Measurements from ENCODE around the gene PLCG2. TPM values are rescaled to one million over a fixed set of nuclear protein-coding genes. Genes with fewer than 3 reads are reported as not detected.

PLCG2 gene
- total RNA-seq, 2 experiments from 2014 or later = 62.5 to 80.2 TPM

- ATAC-seq = no peak
- no peak overlapping the region for H3K27ac Mint-ChIP-seq
- no peaks in the 10 kb centered on the region for H3K9me3 Mint-ChIP-seq (ENCODE audit: low read depth)
- H3K4me3 Mint-ChIP-seq = no peak overlapping the region
- CTCF ChIA-PET = interaction anchor here (0.9 to 2.1 kb wide), 2 partner anchors 18 to 26 kb away, joined by 3 to 4 read pairs; no protein-coding TSS in a partner anchor
- DNase-seq = no peak
- peaks cover 23% of the 10 kb centered on the region for H3K36me3 Mint-ChIP-seq
- H3K27me3 Mint-ChIP-seq = no peaks in the 10 kb centered on the region
- peaks cover 61% of the 10 kb centered on the region for H3K4me1 Mint-ChIP-seq
These were observed 37.3 kb downstream of the PLCG2 start for GRCh38 chr16:81816351-81816750.

GRCh38 chr16:81816793-81817210 is 37.7 kb downstream of the PLCG2 start:
- peak overlapping the region; percentile 35 for H3K4me3 Mint-ChIP-seq
- H3K9me3 Mint-ChIP-seq (ENCODE audit: low read depth) = no peaks in the 10 kb centered on the region
- peaks cover 19% of the 10 kb centered on the region for H3K36me3 Mint-ChIP-seq
- H3K4me1 Mint-ChIP-seq = peaks cover 61% of the 10 kb centered on the region
- H3K27ac Mint-ChIP-seq = peak overlapping the region; percentile 72
- ATAC-seq (peak; percentile 25), DNase-seq (no peak)
- CTCF ChIA-PET = interaction anchor here (0.9 to 2.1 kb wide), 3 partner anchors 18 to 56 kb away, joined by 3 to 8 read pairs (median 4); no protein-coding TSS in a partner anchor
- no peaks in the 10 kb centered on the region for H3K27me3 Mint-ChIP-seq

GRCh38 chr16:81817296-81817695 is 38.2 kb downstream of the PLCG2 start:
- H3K9me3 Mint-ChIP-seq (ENCODE audit: low read depth) = no peaks in the 10 kb centered on the region
- H3K27ac Mint-ChIP-seq = peak overlapping the region; percentile 91
- H3K27me3 Mint-ChIP-seq = no peaks in the 10 kb centered on the region
- peaks cover 63% of the 10 kb centered on the region for H3K4me1 Mint-ChIP-seq
- ATAC-seq (peak; percentile 34), DNase-seq (no peak)
- peaks cover 17% of the 10 kb centered on the region for H3K36me3 Mint-ChIP-seq
- H3K4me3 Mint-ChIP-seq = peak overlapping the region; percentile 35
- CTCF ChIA-PET = interaction anchor here (0.5 to 2.1 kb wide), 5 partner anchors 14 to 57 kb away, joined by 3 to 9 read pairs (median 4); no protein-coding TSS in a partner anchor

GRCh38 chr16:81817789-81818567 is 38.9 kb downstream of the PLCG2 start:
- DNase-seq = peak; percentile 66
- Mint-ChIP-seq H3K27ac (peak overlapping the region; percentile 91), H3K27me3 (no peaks in the 10 kb centered on the region), H3K4me3 (peak overlapping the region; percentile 4), H3K36me3 (peaks cover 10% of the 10 kb centered on the region), H3K4me1 (peaks cover 60% of the 10 kb centered on the region), H3K9me3 (ENCODE audit: low read depth) (no peaks in the 10 kb centered on the region)
- ATAC-seq = peak; percentile 71
- CTCF ChIA-PET = interaction anchor here (0.5 to 2.1 kb wide), 9 partner anchors 9 to 56 kb away, joined by 3 to 9 read pairs (median 5); no protein-coding TSS in a partner anchor

GRCh38 chr16:81818568-81818896 is 39.4 kb downstream of the PLCG2 start:
- Mint-ChIP-seq H3K4me1 (peaks cover 60% of the 10 kb centered on the region), H3K27ac (no peak overlapping the region), H3K36me3 (peaks cover 4% of the 10 kb centered on the region), H3K27me3 (no peaks in the 10 kb centered on the region), H3K9me3 (ENCODE audit: low read depth) (no peaks in the 10 kb centered on the region), H3K4me3 (no peak overlapping the region)
- CTCF ChIA-PET = interaction anchor here (0.8 to 2.1 kb wide), 9 partner anchors 10 to 56 kb away, joined by 3 to 9 read pairs (median 5); no protein-coding TSS in a partner anchor
- DNase-seq (no peak), ATAC-seq (no peak)

GRCh38 chr16:81818905-81819304 is 39.8 kb downstream of the PLCG2 start:
- peaks cover 60% of the 10 kb centered on the region for H3K4me1 Mint-ChIP-seq
- H3K27ac Mint-ChIP-seq = no peak overlapping the region
- DNase-seq = no peak
- no peak for ATAC-seq
- CTCF ChIA-PET = interaction anchor here (0.8 to 2.1 kb wide), 8 partner anchors 10 to 55 kb away, joined by 3 to 9 read pairs (median 5); no protein-coding TSS in a partner anchor
- peaks cover 3% of the 10 kb centered on the region for H3K36me3 Mint-ChIP-seq
- H3K4me3 Mint-ChIP-seq = no peak overlapping the region
- H3K9me3 Mint-ChIP-seq (ENCODE audit: low read depth) = no peaks in the 10 kb centered on the region
- no peaks in the 10 kb centered on the region for H3K27me3 Mint-ChIP-seq

GRCh38 chr16:81821436-81822128 is 42.5 kb downstream of the PLCG2 start:
- Mint-ChIP-seq H3K36me3 (peaks cover 12% of the 10 kb centered on the region), H3K27ac (peak overlapping the region; percentile 93), H3K4me3 (no peak overlapping the region), H3K9me3 (ENCODE audit: low read depth) (no peaks in the 10 kb centered on the region), H3K27me3 (no peaks in the 10 kb centered on the region), H3K4me1 (peaks cover 72% of the 10 kb centered on the region)
- no peak for ATAC-seq
- no peak for DNase-seq
- CTCF ChIA-PET = no interaction called here

GRCh38 chr16:81823111-81823510 is 44.0 kb downstream of the PLCG2 start:
- peak; percentile 82 for ATAC-seq
- H3K4me1 Mint-ChIP-seq = peaks cover 62% of the 10 kb centered on the region
- CTCF ChIA-PET = interaction anchor here (1.0 to 1.5 kb wide), 4 partner anchors 8 to 50 kb away, joined by 3 to 9 read pairs (median 4); no protein-coding TSS in a partner anchor

GRCh38 chr16:81823734-81824133 is 44.6 kb downstream of the PLCG2 start:
- H3K4me3 Mint-ChIP-seq = no peak overlapping the region
- no peak for DNase-seq
- H3K4me1 Mint-ChIP-seq = peaks cover 61% of the 10 kb centered on the region
- CTCF ChIA-PET = interaction anchor here (1.1 to 1.5 kb wide), 3 partner anchors 8 to 50 kb away, joined by 3 to 9 read pairs (median 5); no protein-coding TSS in a partner anchor
- no peak for ATAC-seq
- peak overlapping the region; percentile 93 for H3K27ac Mint-ChIP-seq
- H3K9me3 Mint-ChIP-seq (ENCODE audit: low read depth) = no peaks in the 10 kb centered on the region
- H3K27me3 Mint-ChIP-seq = no peaks in the 10 kb centered on the region
- peaks cover 17% of the 10 kb centered on the region for H3K36me3 Mint-ChIP-seq

More at GRCh38 chr16:81823111-81823510, 44.0 kb downstream of the PLCG2 start:
- Mint-ChIP-seq H3K4me3 (peak overlapping the region; percentile 49), H3K36me3 (peaks cover 14% of the 10 kb centered on the region), H3K27me3 (no peaks in the 10 kb centered on the region), H3K9me3 (ENCODE audit: low read depth) (no peaks in the 10 kb centered on the region), H3K27ac (peak overlapping the region; percentile 93)
- peak; percentile 60 for DNase-seq

GRCh38 chr16:81826523-81826922 is 47.4 kb downstream of the PLCG2 start:
- Mint-ChIP-seq H3K4me3 (no peak overlapping the region), H3K27me3 (no peaks in the 10 kb centered on the region), H3K36me3 (peaks cover 19% of the 10 kb centered on the region), H3K9me3 (ENCODE audit: low read depth) (no peaks in the 10 kb centered on the region), H3K27ac (no peak overlapping the region), H3K4me1 (peaks cover 71% of the 10 kb centered on the region)
- DNase-seq = no peak
- no peak for ATAC-seq
- CTCF ChIA-PET = interaction anchor here (1.0 to 1.2 kb wide), 2 partner anchors 28 to 46 kb away, joined by 3 read pairs; no protein-coding TSS in a partner anchor

GRCh38 chr16:81830845-81831540 is 51.9 kb downstream of the PLCG2 start:
- CTCF ChIA-PET = interaction anchor here (0.8 to 2.4 kb wide), 8 partner anchors 8 to 362 kb away, joined by 3 to 12 read pairs (median 3); no protein-coding TSS in a partner anchor
- H3K27ac Mint-ChIP-seq = peak overlapping the region; percentile 90
- no peak for ATAC-seq
- no peak for DNase-seq
- peak overlapping the region; percentile 54 for H3K4me3 Mint-ChIP-seq
- H3K4me1 Mint-ChIP-seq = peaks cover 71% of the 10 kb centered on the region
- peaks cover 16% of the 10 kb centered on the region for H3K36me3 Mint-ChIP-seq
- no peaks in the 10 kb centered on the region for H3K9me3 Mint-ChIP-seq (ENCODE audit: low read depth)
- no peaks in the 10 kb centered on the region for H3K27me3 Mint-ChIP-seq

GRCh38 chr16:81831722-81832126 is 52.6 kb downstream of the PLCG2 start:
- H3K27ac Mint-ChIP-seq = peak overlapping the region; percentile 90
- H3K9me3 Mint-ChIP-seq (ENCODE audit: low read depth) = no peaks in the 10 kb centered on the region
- DNase-seq = peak; percentile 94
- no peaks in the 10 kb centered on the region for H3K27me3 Mint-ChIP-seq
- H3K4me3 Mint-ChIP-seq = peak overlapping the region; percentile 54
- peaks cover 71% of the 10 kb centered on the region for H3K4me1 Mint-ChIP-seq
- CTCF ChIA-PET = interaction anchor here (0.7 to 2.4 kb wide), 8 partner anchors 9 to 362 kb away, joined by 3 to 12 read pairs (median 4); no protein-coding TSS in a partner anchor
- peak; percentile 94 for ATAC-seq
- peaks cover 21% of the 10 kb centered on the region for H3K36me3 Mint-ChIP-seq

Measured in activated CD8-positive, alpha-beta memory T cell treated with anti-CD3 and anti-CD28 coated beads, Interleukin-2, amount 10 ng/mL, durations not matched to agents 7 days and 5 days (primary cell).